Measurements from ENCODE around the gene BRD9. TPM values are rescaled to one million over a fixed set of nuclear protein-coding genes. Genes with fewer than 3 reads are reported as not detected.
A peak's percentile ranks its signal among the peaks of the same experiment; 100 is the strongest.

BRD9 gene
- total and polyA plus RNA-seq, 2 of the 13 experiments (the other 11 are each of a cell fraction or from before 2014, with no cell fraction given) = 5.2 to 22.9 TPM

DNA sequence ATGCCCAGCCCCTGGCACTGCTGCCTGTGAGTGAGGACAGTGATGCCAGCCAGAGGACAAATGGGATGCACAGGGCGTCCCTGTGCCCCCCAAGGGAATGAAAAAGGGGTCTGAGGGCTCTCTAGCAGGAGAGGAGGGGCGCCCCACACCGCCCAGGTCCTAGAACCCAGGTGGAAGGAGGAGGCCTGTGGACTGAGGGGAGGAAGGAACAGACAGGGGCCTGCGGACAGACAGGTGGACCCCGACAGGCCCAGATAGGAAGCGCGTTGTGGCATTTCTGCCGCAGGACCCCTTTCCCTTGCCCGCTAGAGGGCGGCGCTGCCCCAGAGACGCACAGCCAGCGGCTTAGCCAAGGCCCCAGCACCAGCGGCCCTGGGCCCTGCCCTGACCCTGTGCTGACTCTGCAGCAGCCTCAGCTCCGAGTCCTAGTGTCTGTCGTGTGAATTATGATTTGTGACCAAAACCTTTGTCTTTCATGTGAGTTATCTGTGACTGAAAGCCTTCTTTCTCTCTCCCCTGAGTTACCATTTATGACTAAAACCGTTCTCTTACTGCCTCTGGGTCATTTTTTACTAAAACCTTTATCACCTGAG lies 30.8 kb upstream of the BRD9 start (continued):
- TF ChIP-seq ZNF24 (IDR thresholded peaks at IDR 0.05) (no peak), MTA3 (CRISPR knock-in tag; IDR thresholded peaks at IDR 0.05) (no peak), POLR2AphosphoS2 (IDR thresholded peaks at IDR 0.05; ENCODE audit: low read depth, low read length) (no peak), KMT2B (CRISPR knock-in tag; IDR thresholded peaks at IDR 0.05) (no peak), ZNF724P (CRISPR knock-in tag; IDR thresholded peaks at IDR 0.05; ENCODE audit: borderline replicate concordance) (no peak), XBP1 (CRISPR knock-in tag; IDR thresholded peaks at IDR 0.05) (no peak), CENPX (CRISPR knock-in tag; IDR thresholded peaks at IDR 0.05) (no peak), HNF4A (CRISPR knock-in tag; IDR thresholded peaks at IDR 0.05) (no peak), GTF3A (CRISPR knock-in tag; conservative IDR thresholded peaks at IDR 0.05) (no peak), NFRKB (IDR thresholded peaks at IDR 0.05) (no peak), ZNF768 (CRISPR knock-in tag; IDR thresholded peaks at IDR 0.05) (peak; percentile 67; the same call in 1 of the 2 replicates), SNAPC2 (CRISPR knock-in tag; IDR thresholded peaks at IDR 0.05) (no peak), RAD21 (CRISPR knock-in tag; IDR thresholded peaks at IDR 0.05) (peak; percentile 98), ZNF329 (CRISPR knock-in tag; IDR thresholded peaks at IDR 0.05; ENCODE audit: low read depth) (no peak), HES4 (CRISPR knock-in tag; IDR thresholded peaks at IDR 0.05; ENCODE audit: borderline replicate concordance) (no peak), ZNF354B (CRISPR knock-in tag; IDR thresholded peaks at IDR 0.05) (no peak), ZNF549 (CRISPR knock-in tag; IDR thresholded peaks at IDR 0.05) (no peak)
- TF ChIP-seq, protein P1, sequence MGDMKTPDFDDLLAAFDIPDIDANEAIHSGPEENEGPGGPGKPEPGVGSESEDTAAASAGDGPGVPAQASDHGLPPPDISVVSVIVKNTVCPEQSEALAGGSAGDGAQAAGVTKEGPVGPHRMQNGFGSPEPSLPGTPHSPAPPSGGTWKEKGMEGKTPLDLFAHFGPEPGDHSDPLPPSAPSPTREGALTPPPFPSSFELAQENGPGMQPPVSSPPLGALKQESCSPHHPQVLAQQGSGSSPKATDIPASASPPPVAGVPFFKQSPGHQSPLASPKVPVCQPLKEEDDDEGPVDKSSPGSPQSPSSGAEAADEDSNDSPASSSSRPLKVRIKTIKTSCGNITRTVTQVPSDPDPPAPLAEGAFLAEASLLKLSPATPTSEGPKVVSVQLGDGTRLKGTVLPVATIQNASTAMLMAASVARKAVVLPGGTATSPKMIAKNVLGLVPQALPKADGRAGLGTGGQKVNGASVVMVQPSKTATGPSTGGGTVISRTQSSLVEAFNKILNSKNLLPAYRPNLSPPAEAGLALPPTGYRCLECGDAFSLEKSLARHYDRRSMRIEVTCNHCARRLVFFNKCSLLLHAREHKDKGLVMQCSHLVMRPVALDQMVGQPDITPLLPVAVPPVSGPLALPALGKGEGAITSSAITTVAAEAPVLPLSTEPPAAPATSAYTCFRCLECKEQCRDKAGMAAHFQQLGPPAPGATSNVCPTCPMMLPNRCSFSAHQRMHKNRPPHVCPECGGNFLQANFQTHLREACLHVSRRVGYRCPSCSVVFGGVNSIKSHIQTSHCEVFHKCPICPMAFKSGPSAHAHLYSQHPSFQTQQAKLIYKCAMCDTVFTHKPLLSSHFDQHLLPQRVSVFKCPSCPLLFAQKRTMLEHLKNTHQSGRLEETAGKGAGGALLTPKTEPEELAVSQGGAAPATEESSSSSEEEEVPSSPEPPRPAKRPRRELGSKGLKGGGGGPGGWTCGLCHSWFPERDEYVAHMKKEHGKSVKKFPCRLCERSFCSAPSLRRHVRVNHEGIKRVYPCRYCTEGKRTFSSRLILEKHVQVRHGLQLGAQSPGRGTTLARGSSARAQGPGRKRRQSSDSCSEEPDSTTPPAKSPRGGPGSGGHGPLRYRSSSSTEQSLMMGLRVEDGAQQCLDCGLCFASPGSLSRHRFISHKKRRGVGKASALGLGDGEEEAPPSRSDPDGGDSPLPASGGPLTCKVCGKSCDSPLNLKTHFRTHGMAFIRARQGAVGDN (CRISPR knock-in tag; IDR thresholded peaks at IDR 0.05) = peak; percentile 58
- TF ChIP-seq, protein P2, sequence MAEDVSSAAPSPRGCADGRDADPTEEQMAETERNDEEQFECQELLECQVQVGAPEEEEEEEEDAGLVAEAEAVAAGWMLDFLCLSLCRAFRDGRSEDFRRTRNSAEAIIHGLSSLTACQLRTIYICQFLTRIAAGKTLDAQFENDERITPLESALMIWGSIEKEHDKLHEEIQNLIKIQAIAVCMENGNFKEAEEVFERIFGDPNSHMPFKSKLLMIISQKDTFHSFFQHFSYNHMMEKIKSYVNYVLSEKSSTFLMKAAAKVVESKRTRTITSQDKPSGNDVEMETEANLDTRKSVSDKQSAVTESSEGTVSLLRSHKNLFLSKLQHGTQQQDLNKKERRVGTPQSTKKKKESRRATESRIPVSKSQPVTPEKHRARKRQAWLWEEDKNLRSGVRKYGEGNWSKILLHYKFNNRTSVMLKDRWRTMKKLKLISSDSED (CRISPR knock-in tag; IDR thresholded peaks at IDR 0.05) = no peak
- TF ChIP-seq, protein P3, sequence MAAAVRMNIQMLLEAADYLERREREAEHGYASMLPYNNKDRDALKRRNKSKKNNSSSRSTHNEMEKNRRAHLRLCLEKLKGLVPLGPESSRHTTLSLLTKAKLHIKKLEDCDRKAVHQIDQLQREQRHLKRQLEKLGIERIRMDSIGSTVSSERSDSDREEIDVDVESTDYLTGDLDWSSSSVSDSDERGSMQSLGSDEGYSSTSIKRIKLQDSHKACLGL (CRISPR knock-in tag; IDR thresholded peaks at IDR 0.05) = no peak
- TF ChIP-seq, protein P4, sequence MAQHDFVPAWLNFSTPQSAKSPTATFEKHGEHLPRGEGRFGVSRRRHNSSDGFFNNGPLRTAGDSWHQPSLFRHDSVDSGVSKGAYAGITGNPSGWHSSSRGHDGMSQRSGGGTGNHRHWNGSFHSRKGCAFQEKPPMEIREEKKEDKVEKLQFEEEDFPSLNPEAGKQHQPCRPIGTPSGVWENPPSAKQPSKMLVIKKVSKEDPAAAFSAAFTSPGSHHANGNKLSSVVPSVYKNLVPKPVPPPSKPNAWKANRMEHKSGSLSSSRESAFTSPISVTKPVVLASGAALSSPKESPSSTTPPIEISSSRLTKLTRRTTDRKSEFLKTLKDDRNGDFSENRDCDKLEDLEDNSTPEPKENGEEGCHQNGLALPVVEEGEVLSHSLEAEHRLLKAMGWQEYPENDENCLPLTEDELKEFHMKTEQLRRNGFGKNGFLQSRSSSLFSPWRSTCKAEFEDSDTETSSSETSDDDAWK (CRISPR knock-in tag; IDR thresholded peaks at IDR 0.05) = no peak
- TF ChIP-seq, protein P5, sequence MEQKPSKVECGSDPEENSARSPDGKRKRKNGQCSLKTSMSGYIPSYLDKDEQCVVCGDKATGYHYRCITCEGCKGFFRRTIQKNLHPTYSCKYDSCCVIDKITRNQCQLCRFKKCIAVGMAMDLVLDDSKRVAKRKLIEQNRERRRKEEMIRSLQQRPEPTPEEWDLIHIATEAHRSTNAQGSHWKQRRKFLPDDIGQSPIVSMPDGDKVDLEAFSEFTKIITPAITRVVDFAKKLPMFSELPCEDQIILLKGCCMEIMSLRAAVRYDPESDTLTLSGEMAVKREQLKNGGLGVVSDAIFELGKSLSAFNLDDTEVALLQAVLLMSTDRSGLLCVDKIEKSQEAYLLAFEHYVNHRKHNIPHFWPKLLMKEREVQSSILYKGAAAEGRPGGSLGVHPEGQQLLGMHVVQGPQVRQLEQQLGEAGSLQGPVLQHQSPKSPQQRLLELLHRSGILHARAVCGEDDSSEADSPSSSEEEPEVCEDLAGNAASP (CRISPR knock-in tag; IDR thresholded peaks at IDR 0.05; ENCODE audit: borderline replicate concordance) = peak; percentile 53; the same call in 1 of the 2 replicates
- TF ChIP-seq, protein P6, sequence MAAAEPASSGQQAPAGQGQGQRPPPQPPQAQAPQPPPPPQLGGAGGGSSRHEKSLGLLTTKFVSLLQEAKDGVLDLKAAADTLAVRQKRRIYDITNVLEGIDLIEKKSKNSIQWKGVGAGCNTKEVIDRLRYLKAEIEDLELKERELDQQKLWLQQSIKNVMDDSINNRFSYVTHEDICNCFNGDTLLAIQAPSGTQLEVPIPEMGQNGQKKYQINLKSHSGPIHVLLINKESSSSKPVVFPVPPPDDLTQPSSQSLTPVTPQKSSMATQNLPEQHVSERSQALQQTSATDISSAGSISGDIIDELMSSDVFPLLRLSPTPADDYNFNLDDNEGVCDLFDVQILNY (CRISPR knock-in tag; conservative IDR thresholded peaks at IDR 0.05) = no peak

Measured in HepG2 (cell line).